AG04450 (cell line): Measurements from ENCODE around the gene PPP3CA. TPM values are rescaled to one million over a fixed set of nuclear protein-coding genes. Genes with fewer than 3 reads are reported as not detected.

ENCODE experiments used
- CTCF ChIA-PET: fragments of 300-600, 350-600 bp; formaldehyde crosslinking; extraction: SDS; loops from one replicate; lab custom pipeline; 2022; ENCODE audit warnings: antibody characterized with exemption, inconsistent platforms; lab: Charles Lee
- POLR2A ChIA-PET: fragments of 350-600 bp; formaldehyde crosslinking; extraction: SDS; loops from one replicate; lab custom pipeline; 2021; ENCODE audit warnings: antibody characterized with exemption, inconsistent platforms; lab: Yijun Ruan, JAX
- DNase-seq: peaks from one replicate; pipeline ENCODE4 v3.0.0-alpha.2; 2011; ENCODE audit warnings: low read depth, low spot score
- H3K27ac ChIP-seq: one replicate; pipeline ENCODE4 v1.5.1; 2012; ENCODE audit warnings: low read depth, low read length, control low read depth
- H3K27me3 ChIP-seq: one replicate; pipeline ENCODE4 v1.6.0; 2012; ENCODE audit warnings: low read length; ENCODE audit not compliant: control insufficient read depth, insufficient read depth
- H3K4me3 ChIP-seq: 2 replicates; pipeline ENCODE4 v1.5.1; 2011; ENCODE audit warnings: mild to moderate bottlenecking, low read depth, low read length, control low read depth
- H3K9me3 ChIP-seq: 2 replicates; pipeline ENCODE4 v1.5.1; 2012; ENCODE audit warnings: low read length; ENCODE audit not compliant: control insufficient read depth, insufficient read depth
- polyA plus RNA-seq: library from polyadenylated mRNA; depleted of rRNA; stranded (reverse); fragments of >200 nt; gene quantifications from 2 replicates; pipeline ENCODE4 v1.2.3, GENCODE V29; 2011
- TF ChIP-seq, protein P1 (sequence below): IDR thresholded peaks from 2 replicates; pipeline ENCODE4 v1.5.1; 2011; ENCODE audit warnings: low read depth, low read length, control low read depth, inconsistent platforms

The PPP3CA gene
- polyA plus RNA-seq, 1 experiment: 38.7 TPM

- Histone ChIP-seq H3K27ac (no peak overlapping the region), H3K27me3 (no peaks in the 10 kb centered on the region), H3K4me3 (no peak overlapping the region), H3K9me3 (no peaks in the 10 kb centered on the region)
- ChIA-PET CTCF (no interaction called here), POLR2A (no interaction called here)
- TF ChIP-seq, protein P1, sequence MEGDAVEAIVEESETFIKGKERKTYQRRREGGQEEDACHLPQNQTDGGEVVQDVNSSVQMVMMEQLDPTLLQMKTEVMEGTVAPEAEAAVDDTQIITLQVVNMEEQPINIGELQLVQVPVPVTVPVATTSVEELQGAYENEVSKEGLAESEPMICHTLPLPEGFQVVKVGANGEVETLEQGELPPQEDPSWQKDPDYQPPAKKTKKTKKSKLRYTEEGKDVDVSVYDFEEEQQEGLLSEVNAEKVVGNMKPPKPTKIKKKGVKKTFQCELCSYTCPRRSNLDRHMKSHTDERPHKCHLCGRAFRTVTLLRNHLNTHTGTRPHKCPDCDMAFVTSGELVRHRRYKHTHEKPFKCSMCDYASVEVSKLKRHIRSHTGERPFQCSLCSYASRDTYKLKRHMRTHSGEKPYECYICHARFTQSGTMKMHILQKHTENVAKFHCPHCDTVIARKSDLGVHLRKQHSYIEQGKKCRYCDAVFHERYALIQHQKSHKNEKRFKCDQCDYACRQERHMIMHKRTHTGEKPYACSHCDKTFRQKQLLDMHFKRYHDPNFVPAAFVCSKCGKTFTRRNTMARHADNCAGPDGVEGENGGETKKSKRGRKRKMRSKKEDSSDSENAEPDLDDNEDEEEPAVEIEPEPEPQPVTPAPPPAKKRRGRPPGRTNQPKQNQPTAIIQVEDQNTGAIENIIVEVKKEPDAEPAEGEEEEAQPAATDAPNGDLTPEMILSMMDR: no peak
- DNase-seq: no peak
Observed at GRCh38 chr4:101156619-101157310, 190.6 kb downstream of the PPP3CA start.

- CTCF ChIA-PET: interaction anchor here (0.9 kb wide), 2 partner anchors 13 to 737 kb away, joined by 3 to 4 read pairs; no protein-coding TSS in a partner anchor
- TF ChIP-seq, protein P1: no peak
- H3K9me3 ChIP-seq: no peaks in the 10 kb centered on the region
- no peak overlapping the region for H3K27ac ChIP-seq
- H3K4me3 ChIP-seq: no peak overlapping the region
- DNase-seq: no peak
- POLR2A ChIA-PET: no interaction called here
- no peaks in the 10 kb centered on the region for H3K27me3 ChIP-seq
Observed at GRCh38 chr4:101155945-101156344, 191.4 kb downstream of the PPP3CA start.

DNA sequence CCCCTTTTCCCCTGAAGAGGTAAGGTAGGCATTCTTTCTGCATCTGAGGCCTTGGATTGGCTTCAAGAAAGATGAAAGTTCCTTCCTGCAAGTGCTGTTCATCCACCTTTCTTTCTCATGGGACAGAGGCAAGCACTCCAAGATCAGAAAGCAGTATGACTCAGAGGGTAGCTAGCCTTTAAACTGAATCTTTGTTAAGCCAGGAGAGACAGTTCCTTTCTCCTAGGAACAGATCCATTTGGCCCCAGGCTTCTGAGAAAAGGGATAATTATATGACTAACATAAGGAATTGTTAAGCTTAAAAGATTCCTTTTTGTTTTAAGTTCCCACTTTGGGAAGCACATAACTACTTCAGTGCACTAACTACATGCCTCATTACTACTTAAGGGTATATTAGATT is 192.0 kb downstream of the PPP3CA start:
- Histone ChIP-seq H3K27ac (no peak overlapping the region), H3K9me3 (no peaks in the 10 kb centered on the region), H3K4me3 (no peak overlapping the region), H3K27me3 (no peaks in the 10 kb centered on the region)
- ChIA-PET POLR2A (no interaction called here), CTCF (interaction anchor here (0.9 kb wide), 2 partner anchors 14 to 736 kb away, joined by 3 to 4 read pairs; no protein-coding TSS in a partner anchor)
- no peak for DNase-seq
- TF ChIP-seq, protein P1: no peak

DNA sequence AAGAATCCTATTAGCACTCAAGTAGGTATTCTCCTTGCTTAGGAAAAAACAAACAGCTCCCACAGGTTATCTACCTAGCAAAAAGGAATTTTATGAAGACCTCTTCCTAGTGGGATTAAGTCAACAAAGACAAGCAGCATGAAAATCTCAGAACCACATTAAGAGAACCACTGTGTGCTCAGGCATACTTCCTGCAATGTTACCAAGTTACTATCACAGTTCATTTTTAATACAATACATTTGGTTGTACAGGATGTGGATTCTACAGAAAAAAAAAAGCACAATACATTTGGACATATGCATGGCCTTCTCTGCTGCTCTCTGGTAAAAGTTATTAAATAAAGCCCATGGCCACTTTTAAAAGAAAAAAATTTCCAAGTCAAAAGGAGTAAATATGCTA is 193.7 kb downstream of the PPP3CA start:
- ChIA-PET CTCF (no interaction called here), POLR2A (no interaction called here)
- H3K27ac ChIP-seq: no peak overlapping the region
- H3K9me3 ChIP-seq: no peaks in the 10 kb centered on the region
- TF ChIP-seq, protein P1: no peak
- H3K4me3 ChIP-seq: no peak overlapping the region
- DNase-seq: no peak
- no peaks in the 10 kb centered on the region for H3K27me3 ChIP-seq

GRCh38 chr4:101152521-101152920 is 194.8 kb downstream of the PPP3CA start:
- TF ChIP-seq, protein P1: no peak
- ChIA-PET POLR2A (no interaction called here), CTCF (no interaction called here)
- H3K4me3 ChIP-seq: no peak overlapping the region
- H3K9me3 ChIP-seq: no peaks in the 10 kb centered on the region
- no peaks in the 10 kb centered on the region for H3K27me3 ChIP-seq
- no peak overlapping the region for H3K27ac ChIP-seq
- no peak for DNase-seq
